ENCODE data around the gene CDK2. TPM values are rescaled to one million over a fixed set of nuclear protein-coding genes. Genes with fewer than 3 reads are reported as not detected.

The CDK2 gene
- total and polyA plus RNA-seq, 9 donors, result 20.8 to 34.4 (median 30.6) TPM

- H3K4me1 ChIP-seq (ENCODE audit: control insufficient read depth, insufficient read depth, low read length), result peaks cover 9% of the 10 kb centered on the region
- peak overlapping the region; percentile 90 for H3K27ac ChIP-seq (ENCODE audit: low read length)
- peak overlapping the region; percentile 56 for H3K4me3 ChIP-seq (ENCODE audit: low read length)
- under 1% methylated on average over 26 of the region's 44 CpGs for WGBS (ENCODE audit: insufficient coverage)
- DNase-seq, result peak; percentile 62
- H3K36me3 ChIP-seq (ENCODE audit: control insufficient read depth, insufficient read depth, low read length), result peaks cover 24% of the 10 kb centered on the region
- no peaks in the 10 kb centered on the region for H3K27me3 ChIP-seq (ENCODE audit: control insufficient read depth, insufficient read depth, low read length)
- H3K9me3 ChIP-seq (replicated peaks; ENCODE audit: control insufficient read depth, low read depth, low read length), result no peaks in the 10 kb centered on the region
Measured at GRCh38 chr12:56007564-56008559, 41.2 kb downstream of the CDK2 start.

- Histone ChIP-seq H3K9me3 (replicated peaks; ENCODE audit: control insufficient read depth, low read depth, low read length) (no peaks in the 10 kb centered on the region), H3K27ac (ENCODE audit: low read length) (no peak overlapping the region), H3K4me1 (ENCODE audit: control insufficient read depth, insufficient read depth, low read length) (peaks cover 9% of the 10 kb centered on the region), H3K27me3 (ENCODE audit: control insufficient read depth, insufficient read depth, low read length) (no peaks in the 10 kb centered on the region), H3K36me3 (ENCODE audit: control insufficient read depth, insufficient read depth, low read length) (peaks cover 4% of the 10 kb centered on the region), H3K4me3 (ENCODE audit: low read length) (no peak overlapping the region)
- no peak for DNase-seq
- WGBS (ENCODE audit: insufficient coverage), result 43% methylated on average over 1 of the region's 2 CpGs
Measured at GRCh38 chr12:56010111-56010570, 43.5 kb downstream of the CDK2 start.

GRCh38 chr12:56011509-56012090 is 45.0 kb downstream of the CDK2 start:
- Histone ChIP-seq H3K4me3 (ENCODE audit: low read length) (no peak overlapping the region), H3K27ac (ENCODE audit: low read length) (no peak overlapping the region), H3K36me3 (ENCODE audit: control insufficient read depth, insufficient read depth, low read length) (peaks cover 2% of the 10 kb centered on the region), H3K9me3 (replicated peaks; ENCODE audit: control insufficient read depth, low read depth, low read length) (no peaks in the 10 kb centered on the region), H3K4me1 (ENCODE audit: control insufficient read depth, insufficient read depth, low read length) (peaks cover 9% of the 10 kb centered on the region), H3K27me3 (ENCODE audit: control insufficient read depth, insufficient read depth, low read length) (no peaks in the 10 kb centered on the region)
- no peak for DNase-seq
- no CpG with 5 or more reads among the region's 2 CpGs for WGBS (ENCODE audit: insufficient coverage)

GRCh38 chr12:56013482-56013881 is 46.9 kb downstream of the CDK2 start:
- no peak for DNase-seq
- Histone ChIP-seq H3K9me3 (replicated peaks; ENCODE audit: control insufficient read depth, low read depth, low read length) (no peaks in the 10 kb centered on the region), H3K27me3 (ENCODE audit: control insufficient read depth, insufficient read depth, low read length) (no peaks in the 10 kb centered on the region), H3K27ac (ENCODE audit: low read length) (no peak overlapping the region), H3K4me3 (ENCODE audit: low read length) (no peak overlapping the region), H3K36me3 (ENCODE audit: control insufficient read depth, insufficient read depth, low read length) (peaks cover 2% of the 10 kb centered on the region), H3K4me1 (ENCODE audit: control insufficient read depth, insufficient read depth, low read length) (no peaks in the 10 kb centered on the region)
- WGBS (ENCODE audit: insufficient coverage), result 67% methylated on average over 4 of the region's 5 CpGs

GRCh38 chr12:56014205-56014604 is 47.6 kb downstream of the CDK2 start:
- H3K9me3 ChIP-seq (replicated peaks; ENCODE audit: control insufficient read depth, low read depth, low read length), result no peaks in the 10 kb centered on the region

GRCh38 chr12:56017181-56017580 is 50.6 kb downstream of the CDK2 start:
- no CpG with 5 or more reads among the region's 4 CpGs for WGBS (ENCODE audit: insufficient coverage)
- Histone ChIP-seq H3K4me1 (ENCODE audit: control insufficient read depth, insufficient read depth, low read length) (peaks cover 25% of the 10 kb centered on the region), H3K9me3 (replicated peaks; ENCODE audit: control insufficient read depth, low read depth, low read length) (no peaks in the 10 kb centered on the region), H3K36me3 (ENCODE audit: control insufficient read depth, insufficient read depth, low read length) (no peaks in the 10 kb centered on the region), H3K27me3 (ENCODE audit: control insufficient read depth, insufficient read depth, low read length) (no peaks in the 10 kb centered on the region), H3K27ac (ENCODE audit: low read length) (no peak overlapping the region), H3K4me3 (ENCODE audit: low read length) (no peak overlapping the region)
- DNase-seq, result no peak

More at GRCh38 chr12:56014205-56014604, 47.6 kb downstream of the CDK2 start:
- Histone ChIP-seq H3K36me3 (ENCODE audit: control insufficient read depth, insufficient read depth, low read length) (peaks cover 2% of the 10 kb centered on the region), H3K4me1 (ENCODE audit: control insufficient read depth, insufficient read depth, low read length) (no peaks in the 10 kb centered on the region), H3K27ac (ENCODE audit: low read length) (no peak overlapping the region), H3K27me3 (ENCODE audit: control insufficient read depth, insufficient read depth, low read length) (no peaks in the 10 kb centered on the region), H3K4me3 (ENCODE audit: low read length) (no peak overlapping the region)
- DNase-seq, result no peak
- 29% methylated on average over 2 of the region's 2 CpGs for WGBS (ENCODE audit: insufficient coverage)

- no peak for DNase-seq
- no peaks in the 10 kb centered on the region for H3K9me3 ChIP-seq (replicated peaks; ENCODE audit: control insufficient read depth, low read depth, low read length)
- no peaks in the 10 kb centered on the region for H3K36me3 ChIP-seq (ENCODE audit: control insufficient read depth, insufficient read depth, low read length)
- H3K4me1 ChIP-seq (ENCODE audit: control insufficient read depth, insufficient read depth, low read length), result peaks cover 26% of the 10 kb centered on the region
- no peak overlapping the region for H3K27ac ChIP-seq (ENCODE audit: low read length)
- no CpG with 5 or more reads among the region's 1 CpG for WGBS (ENCODE audit: insufficient coverage)
- no peak overlapping the region for H3K4me3 ChIP-seq (ENCODE audit: low read length)
- no peaks in the 10 kb centered on the region for H3K27me3 ChIP-seq (ENCODE audit: control insufficient read depth, insufficient read depth, low read length)
Measured at GRCh38 chr12:56018356-56018755, 51.7 kb downstream of the CDK2 start.

- Histone ChIP-seq H3K9me3 (replicated peaks; ENCODE audit: control insufficient read depth, low read depth, low read length) (no peaks in the 10 kb centered on the region), H3K4me1 (ENCODE audit: control insufficient read depth, insufficient read depth, low read length) (peaks cover 28% of the 10 kb centered on the region), H3K4me3 (ENCODE audit: low read length) (peak within 1 kb of the TSS; percentile 43), H3K27me3 (ENCODE audit: control insufficient read depth, insufficient read depth, low read length) (no peaks in the 10 kb centered on the region), H3K27ac (ENCODE audit: low read length) (peak within 1 kb of the TSS; percentile 96), H3K36me3 (ENCODE audit: control insufficient read depth, insufficient read depth, low read length) (peaks cover 11% of the 10 kb centered on the region)
- 13% methylated on average over 6 of the region's 10 CpGs for WGBS (ENCODE audit: insufficient coverage)
- peak; percentile 88 for DNase-seq
Measured at GRCh38 chr12:56020423-56021184, 54.0 kb downstream of the CDK2 start, which contains the start of gene IKZF4. Gene IKZF4 (plus strand): TSS chr12:56021043. CDS start chr12:56021494, 451 bp downstream.

GRCh38 chr12:56021889-56022497 is 55.4 kb downstream of the CDK2 start:
- H3K4me3 ChIP-seq (ENCODE audit: low read length), result peak overlapping the region; percentile 43

More at GRCh38 chr12:56021889-56022497, 55.4 kb downstream of the CDK2 start:
- Histone ChIP-seq H3K4me1 (ENCODE audit: control insufficient read depth, insufficient read depth, low read length) (peaks cover 28% of the 10 kb centered on the region), H3K9me3 (replicated peaks; ENCODE audit: control insufficient read depth, low read depth, low read length) (no peaks in the 10 kb centered on the region), H3K27ac (ENCODE audit: low read length) (peak overlapping the region; percentile 96), H3K36me3 (ENCODE audit: control insufficient read depth, insufficient read depth, low read length) (peaks cover 19% of the 10 kb centered on the region), H3K27me3 (ENCODE audit: control insufficient read depth, insufficient read depth, low read length) (no peaks in the 10 kb centered on the region)
- DNase-seq, result no peak
- WGBS (ENCODE audit: insufficient coverage), result no CpG with 5 or more reads among the region's 2 CpGs

All from muscle of leg (tissue), 11 donors.